IPS-18a (cell line): ENCODE data around the gene SMG6.
"Not testable (repeated sequence)": the region's sequence is repeated elsewhere in the genome, so short reads cannot be mapped to it uniquely, and the experiment has no call there.

Experiments
- H3K27ac ChIP-seq: one replicate; pipeline ENCODE4 v1.5.1; 2013; ENCODE audit warnings: low read length
- H3K27me3 ChIP-seq: one replicate; pipeline ENCODE4 v1.6.1; 2013; ENCODE audit warnings: mild to moderate bottlenecking, low read length; ENCODE audit not compliant: control insufficient read depth, insufficient read depth
- H3K36me3 ChIP-seq: one replicate; pipeline ENCODE4 v1.6.1; 2013; ENCODE audit warnings: low read depth, low read length; ENCODE audit not compliant: control insufficient read depth
- H3K4me1 ChIP-seq: one replicate; pipeline ENCODE4 v1.6.1; 2013; ENCODE audit warnings: low read depth, low read length; ENCODE audit not compliant: control insufficient read depth
- H3K4me3 ChIP-seq: one replicate; pipeline ENCODE4 v1.5.1; 2013; ENCODE audit warnings: low read length
- H3K9ac ChIP-seq: one replicate; pipeline ENCODE4 v1.6.1; 2013; ENCODE audit warnings: mild to moderate bottlenecking, low read length, moderate library complexity
- H3K9me3 ChIP-seq: one replicate; pipeline ENCODE4 v1.6.1; 2013; ENCODE audit warnings: low read depth, low read length; ENCODE audit not compliant: control insufficient read depth

The SMG6 gene

DNA sequence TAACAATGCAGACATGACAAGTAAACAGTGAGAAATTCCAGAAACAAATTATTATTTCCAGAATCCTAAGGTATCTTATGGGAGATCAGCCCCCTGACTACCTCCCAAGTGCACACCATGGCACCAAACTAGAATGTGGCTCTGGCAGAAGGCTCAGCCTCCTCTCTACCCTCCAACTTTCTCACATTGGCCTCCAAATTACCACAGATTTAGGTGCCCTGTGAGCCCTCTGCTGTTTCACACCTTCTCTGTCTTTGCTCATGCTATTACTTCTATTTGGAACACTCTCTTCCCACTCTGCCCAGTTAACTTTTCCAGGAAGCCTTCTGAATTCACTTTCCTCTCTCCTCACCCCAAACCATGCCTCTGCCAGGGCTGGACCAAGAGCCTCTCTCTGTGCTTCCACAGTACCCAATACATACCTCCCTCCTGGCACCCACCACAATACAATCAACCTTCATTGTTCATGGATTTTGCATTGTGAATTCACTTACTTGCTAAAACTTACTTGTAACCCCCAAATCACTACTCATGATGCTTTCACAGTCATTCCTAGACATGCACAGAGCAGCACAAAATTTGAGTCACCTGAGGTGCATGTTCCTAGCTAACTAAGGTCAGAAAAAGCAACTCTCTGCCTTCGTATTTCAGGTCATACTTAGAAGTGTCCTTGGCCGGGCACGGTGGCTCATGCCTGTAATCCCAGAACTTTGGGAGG lies 31.4 kb downstream of the SMG6 start:
- Histone ChIP-seq H3K4me3 (no peak overlapping the region), H3K9me3 (no peaks in the 10 kb centered on the region), H3K4me1 (no peaks in the 10 kb centered on the region), H3K9ac (no peak overlapping the region), H3K27ac (no peak overlapping the region), H3K27me3 (no peaks in the 10 kb centered on the region), H3K36me3 (no peaks in the 10 kb centered on the region)

DNA sequence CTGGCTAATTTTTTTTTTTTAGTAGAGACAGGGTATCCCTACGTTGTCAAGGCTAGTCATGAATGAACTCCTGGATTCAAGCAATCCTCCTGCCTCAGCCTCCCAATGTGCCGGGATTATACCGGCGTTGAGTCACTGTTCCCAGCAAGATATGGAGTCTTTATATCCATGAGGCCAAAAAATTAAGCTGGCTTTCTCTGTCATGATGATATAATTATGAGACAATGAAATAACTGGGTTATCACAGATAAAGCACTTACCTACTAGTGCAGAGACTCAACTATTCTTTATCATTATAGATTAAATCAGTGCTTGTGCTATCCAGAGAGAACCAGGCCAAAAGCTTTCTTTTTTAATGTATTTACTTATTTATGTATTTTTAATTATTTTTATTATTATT lies 36.2 kb downstream of the SMG6 start:
- no peak overlapping the region for H3K4me3 ChIP-seq
- H3K9me3 ChIP-seq, result no peaks in the 10 kb centered on the region
- peaks cover 7% of the 10 kb centered on the region for H3K36me3 ChIP-seq
- H3K27ac ChIP-seq, result no peak overlapping the region
- H3K27me3 ChIP-seq, result no peaks in the 10 kb centered on the region
- no peaks in the 10 kb centered on the region for H3K4me1 ChIP-seq
- H3K9ac ChIP-seq, result no peak overlapping the region

DNA sequence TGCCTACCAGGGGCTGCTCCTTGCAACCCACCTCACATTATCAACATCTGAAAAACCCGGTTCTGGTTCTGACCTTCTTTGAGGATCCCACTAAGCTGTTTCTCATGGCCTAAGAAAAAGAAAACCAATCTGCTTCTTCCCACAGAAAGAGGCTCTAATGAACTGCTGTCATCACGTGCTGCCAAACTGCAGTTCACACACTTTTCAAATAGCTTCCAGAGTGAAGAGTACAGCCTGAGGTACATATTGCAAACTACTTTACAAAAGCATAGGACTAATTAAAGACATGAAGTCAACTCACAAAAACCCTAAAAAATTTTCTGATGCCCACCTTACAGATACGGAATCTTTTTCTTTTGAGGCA lies 36.7 kb downstream of the SMG6 start:
- Histone ChIP-seq H3K27me3 (no peaks in the 10 kb centered on the region), H3K27ac (no peak overlapping the region), H3K4me3 (no peak overlapping the region), H3K4me1 (no peaks in the 10 kb centered on the region), H3K36me3 (peaks cover 7% of the 10 kb centered on the region), H3K9ac (no peak overlapping the region), H3K9me3 (no peaks in the 10 kb centered on the region)

DNA sequence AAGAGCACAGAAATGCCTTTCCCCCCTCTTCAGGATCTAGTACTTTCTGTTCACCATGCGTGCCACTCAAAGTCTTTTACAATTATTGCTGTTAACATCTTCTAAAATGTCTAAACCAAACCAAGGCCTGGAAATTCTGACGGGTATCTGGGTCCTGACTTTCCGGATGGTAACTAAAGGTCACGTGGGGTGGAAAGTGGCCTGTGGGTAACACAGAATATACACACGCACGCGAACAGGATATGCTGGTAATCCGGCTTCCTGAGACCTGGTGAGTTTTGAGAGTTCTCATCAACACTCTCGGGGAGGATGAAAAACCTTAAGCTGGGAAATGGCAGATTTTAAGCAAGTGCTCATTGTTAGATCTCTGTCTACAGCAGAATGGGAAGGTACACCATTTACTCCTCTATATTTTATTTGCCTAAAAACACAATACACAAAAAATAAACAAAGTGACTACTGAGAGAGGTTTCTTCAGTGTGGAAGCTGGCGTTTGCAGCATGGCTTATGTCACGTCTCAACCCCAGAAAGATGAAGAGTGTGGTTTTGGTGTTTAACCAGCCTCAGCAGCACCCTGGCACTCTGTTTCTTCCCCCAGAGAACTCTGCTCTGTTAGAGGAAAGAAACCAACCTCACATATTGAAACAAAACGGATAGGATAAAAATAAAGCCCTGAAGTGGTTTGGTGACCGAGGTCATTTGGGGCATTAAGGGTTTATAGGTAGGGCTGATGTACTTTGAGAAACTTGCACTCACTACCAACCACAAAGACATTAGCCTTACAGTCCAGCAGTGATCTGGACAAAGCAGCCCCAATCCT lies 37.3 kb downstream of the SMG6 start:
- no peaks in the 10 kb centered on the region for H3K4me1 ChIP-seq

DNA sequence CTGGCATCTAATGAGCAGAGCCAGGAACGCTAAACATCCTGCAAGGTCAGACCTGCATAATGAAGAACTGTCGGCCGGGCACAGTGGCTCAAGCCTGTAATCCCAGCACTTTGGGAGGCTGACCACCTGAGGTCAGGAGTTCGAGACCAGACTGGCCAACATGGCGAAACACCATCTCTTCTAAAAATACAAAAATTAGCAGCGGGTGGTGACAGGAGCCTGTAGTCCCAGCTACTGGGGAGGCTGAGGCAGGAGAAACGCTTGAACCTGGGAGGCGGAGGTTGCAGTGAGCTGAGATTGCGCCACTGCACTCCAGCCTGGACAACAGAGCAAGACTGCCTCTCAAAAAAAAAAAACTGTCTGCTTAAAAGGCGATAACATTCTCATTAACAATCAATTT lies 38.4 kb downstream of the SMG6 start:
- H3K9ac ChIP-seq, H3K9me3 ChIP-seq, H3K27me3 ChIP-seq, H3K4me1 ChIP-seq, H3K27ac ChIP-seq, H3K36me3 ChIP-seq, H3K4me3 ChIP-seq: not testable (repeated sequence)

More for the DNA sequence above, 37.3 kb downstream of the SMG6 start:
- Histone ChIP-seq H3K27ac (no peak overlapping the region), H3K9me3 (no peaks in the 10 kb centered on the region), H3K36me3 (peaks cover 7% of the 10 kb centered on the region), H3K27me3 (no peaks in the 10 kb centered on the region), H3K9ac (no peak overlapping the region), H3K4me3 (no peak overlapping the region)

DNA sequence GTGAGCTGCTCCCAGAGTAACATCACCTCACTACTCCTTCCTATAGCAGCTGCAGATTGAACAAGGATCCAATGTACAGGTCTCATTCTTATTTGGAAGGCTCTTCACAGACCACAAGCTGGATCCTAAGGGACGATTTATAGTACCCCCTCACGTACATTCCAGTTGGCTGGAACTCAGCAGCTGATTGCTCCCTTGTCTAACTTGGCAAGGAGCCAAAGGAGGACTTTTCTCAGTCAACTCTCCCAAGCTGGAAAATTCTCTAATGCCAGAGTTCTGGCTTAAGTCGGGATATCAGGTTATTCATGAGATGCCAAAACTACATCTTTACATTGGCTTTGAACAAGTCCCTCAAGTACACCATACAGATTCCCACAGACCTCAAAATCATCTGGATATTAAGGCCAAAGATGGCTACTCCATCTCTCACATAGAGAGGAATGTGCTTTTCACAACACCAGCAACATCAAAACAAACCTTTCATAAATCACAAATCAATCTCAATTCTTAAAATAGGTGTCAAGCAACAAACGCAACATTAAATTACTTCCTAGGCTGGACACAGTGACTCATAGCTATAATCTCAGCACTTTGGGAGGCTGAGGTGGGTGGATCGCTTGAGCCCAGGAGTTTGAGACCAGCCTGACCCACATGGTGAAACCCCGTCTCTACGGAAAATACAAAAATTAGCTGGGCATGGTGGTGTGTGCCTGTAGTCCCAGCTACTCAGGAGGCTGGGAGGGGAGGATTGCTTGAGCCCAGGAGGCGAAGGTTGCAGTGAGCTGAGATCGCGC lies 39.3 kb downstream of the SMG6 start:
- Histone ChIP-seq H3K9me3 (no peaks in the 10 kb centered on the region), H3K36me3 (peaks cover 7% of the 10 kb centered on the region), H3K27me3 (no peaks in the 10 kb centered on the region), H3K4me1 (no peaks in the 10 kb centered on the region), H3K27ac (no peak overlapping the region), H3K4me3 (no peak overlapping the region), H3K9ac (no peak overlapping the region)

DNA sequence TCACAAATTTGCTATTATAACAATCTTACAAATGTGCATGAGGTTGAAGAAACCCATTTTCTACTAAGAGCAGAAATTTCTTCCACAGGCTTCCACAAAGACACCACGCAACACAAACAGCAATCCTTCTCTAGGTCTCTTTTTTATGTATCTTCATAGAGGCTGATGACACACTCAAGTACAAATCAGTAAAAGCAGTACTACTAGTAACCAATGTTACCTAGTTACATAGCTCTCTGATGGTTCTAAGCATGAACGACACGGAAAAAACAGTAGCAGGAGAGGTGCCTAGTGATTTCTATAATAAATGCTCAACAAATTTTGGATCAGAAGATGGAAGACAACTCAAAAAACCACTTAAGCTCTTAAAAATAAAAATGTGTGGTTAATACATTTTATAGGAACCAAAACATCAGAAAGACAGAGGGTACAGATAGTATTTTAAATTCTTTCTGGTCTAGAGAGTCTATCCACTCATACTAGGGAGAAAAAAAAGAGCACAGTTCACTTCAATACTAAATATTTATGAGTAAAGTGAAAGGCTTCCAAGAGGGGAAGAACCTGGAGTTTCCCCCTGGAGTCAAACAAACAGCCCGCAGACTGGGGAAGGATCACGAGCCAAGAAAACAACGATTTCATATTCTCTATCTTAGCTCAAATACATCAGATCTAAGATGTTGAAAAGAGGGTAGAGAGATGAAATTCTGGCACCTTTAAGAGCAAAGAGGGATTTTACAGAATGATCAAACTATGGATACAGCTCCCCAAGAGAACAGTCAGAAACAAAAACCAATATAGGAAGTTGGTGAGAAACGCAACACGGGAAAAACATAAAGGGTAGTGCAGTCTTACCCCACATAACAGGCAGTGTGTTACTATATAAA lies 40.2 kb downstream of the SMG6 start:
- Histone ChIP-seq H3K36me3 (peaks cover 7% of the 10 kb centered on the region), H3K4me1 (no peaks in the 10 kb centered on the region), H3K27me3 (no peaks in the 10 kb centered on the region), H3K4me3 (no peak overlapping the region), H3K9ac (no peak overlapping the region), H3K9me3 (no peaks in the 10 kb centered on the region), H3K27ac (no peak overlapping the region)

DNA sequence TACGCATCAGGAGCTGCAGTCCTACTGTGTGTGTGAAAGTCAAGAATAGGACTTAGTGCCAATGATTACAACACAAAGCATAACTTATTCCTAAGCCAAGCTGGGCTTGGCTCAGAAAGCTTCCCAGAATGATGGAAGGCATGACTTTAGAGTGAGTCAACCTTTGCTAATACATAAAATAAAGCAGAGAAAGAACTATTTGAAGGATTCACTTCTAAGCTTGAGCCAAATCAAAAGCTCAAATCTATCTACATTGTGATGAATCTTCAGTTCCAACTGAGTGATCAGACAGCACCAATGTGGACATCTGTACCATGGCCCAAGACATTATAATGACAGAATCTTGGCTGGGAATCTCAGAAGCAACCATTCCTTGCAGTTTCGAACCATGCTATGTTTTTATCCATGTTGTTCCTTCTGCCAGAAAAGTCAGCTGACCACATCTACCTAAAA lies 41.4 kb downstream of the SMG6 start:
- H3K4me1 ChIP-seq, result no peaks in the 10 kb centered on the region

DNA sequence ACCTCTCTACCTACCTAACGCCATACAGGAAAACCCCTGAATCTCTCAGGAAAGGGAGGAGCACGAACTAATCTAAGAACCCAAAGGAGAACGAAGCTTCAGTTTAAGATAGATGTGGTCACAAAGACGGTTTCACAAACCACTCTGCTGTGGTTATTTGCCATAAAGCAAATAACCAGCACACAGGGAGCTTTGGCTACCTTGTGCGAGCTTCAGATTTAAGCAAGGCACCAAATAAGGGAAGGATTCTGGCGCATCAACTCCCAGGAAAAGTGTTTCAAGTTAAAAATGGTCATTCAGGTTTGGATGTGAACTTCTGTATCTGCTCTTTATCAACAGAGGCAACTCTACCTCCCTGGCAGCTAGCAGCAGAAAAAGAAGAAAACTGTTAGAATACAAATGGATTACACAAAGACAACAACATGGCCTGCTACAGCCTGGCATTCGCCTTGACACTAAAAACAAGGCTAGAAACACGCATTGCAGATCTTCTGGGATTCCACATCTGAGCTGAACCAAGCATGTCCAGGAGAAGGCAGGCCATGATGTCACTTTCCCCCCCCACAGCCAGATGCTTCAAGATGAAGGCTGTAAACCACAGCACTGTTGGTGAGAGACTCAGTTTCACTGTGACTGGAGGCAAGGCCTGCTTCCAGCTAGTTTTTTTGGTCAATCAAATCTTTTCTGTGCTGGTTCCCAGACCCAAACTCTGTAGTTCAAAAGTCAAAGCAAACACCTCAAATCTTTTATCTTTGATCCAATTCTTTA lies 43.6 kb downstream of the SMG6 start:
- Histone ChIP-seq H3K9ac (no peak overlapping the region), H3K4me3 (no peak overlapping the region), H3K4me1 (no peaks in the 10 kb centered on the region)

More for the DNA sequence above, 41.4 kb downstream of the SMG6 start:
- no peak overlapping the region for H3K9ac ChIP-seq
- no peaks in the 10 kb centered on the region for H3K9me3 ChIP-seq
- peaks cover 7% of the 10 kb centered on the region for H3K36me3 ChIP-seq
- H3K27ac ChIP-seq, result no peak overlapping the region
- H3K27me3 ChIP-seq, result no peaks in the 10 kb centered on the region
- H3K4me3 ChIP-seq, result no peak overlapping the region

DNA sequence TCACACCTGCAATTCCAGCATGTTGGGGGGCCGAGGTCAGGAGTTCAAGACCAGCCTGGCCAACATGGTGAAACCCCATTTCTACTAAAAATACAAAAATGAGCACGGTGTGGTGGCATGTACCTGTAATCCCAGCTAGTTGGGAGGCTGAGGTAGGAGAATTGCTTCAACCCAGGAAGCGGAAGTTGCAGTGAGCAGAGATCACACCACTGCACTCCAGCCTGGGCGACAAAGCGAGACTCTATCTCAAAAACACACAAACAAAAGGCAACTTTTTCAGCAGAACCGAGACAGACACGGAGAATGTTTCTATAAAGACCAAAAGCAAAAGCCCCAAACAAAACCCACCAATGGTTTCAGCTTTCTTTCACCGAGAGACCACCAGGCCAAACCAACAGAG lies 44.8 kb downstream of the SMG6 start:
- H3K27ac ChIP-seq, H3K9me3 ChIP-seq, H3K27me3 ChIP-seq, H3K4me3 ChIP-seq, H3K4me1 ChIP-seq, H3K36me3 ChIP-seq, H3K9ac ChIP-seq: not testable (repeated sequence)

More for the DNA sequence above, 43.6 kb downstream of the SMG6 start:
- Histone ChIP-seq H3K27ac (no peak overlapping the region), H3K9me3 (no peaks in the 10 kb centered on the region), H3K36me3 (no peaks in the 10 kb centered on the region), H3K27me3 (no peaks in the 10 kb centered on the region)
